ENCODE results near the gene UGT2A2.

The UGT2A2 gene

GRCh38 chr4:69568787-69569186 lies 70.7 kb downstream of the UGT2A2 start:
- no peak for DNase-seq

- DNase-seq, result no peak
These were observed 76.0 kb downstream of the UGT2A2 start for GRCh38 chr4:69563424-69563823.

- no peak for DNase-seq
These were observed 89.8 kb downstream of the UGT2A2 start for GRCh38 chr4:69549651-69550050.

GRCh38 chr4:69546134-69546765 lies 93.2 kb downstream of the UGT2A2 start:
- DNase-seq, result no peak
